ENCODE results near the gene BTRC.
"Not testable (repeated sequence)": the region's sequence is repeated elsewhere in the genome, so short reads cannot be mapped to it uniquely, and the experiment has no call there.

Gene BTRC

DNA sequence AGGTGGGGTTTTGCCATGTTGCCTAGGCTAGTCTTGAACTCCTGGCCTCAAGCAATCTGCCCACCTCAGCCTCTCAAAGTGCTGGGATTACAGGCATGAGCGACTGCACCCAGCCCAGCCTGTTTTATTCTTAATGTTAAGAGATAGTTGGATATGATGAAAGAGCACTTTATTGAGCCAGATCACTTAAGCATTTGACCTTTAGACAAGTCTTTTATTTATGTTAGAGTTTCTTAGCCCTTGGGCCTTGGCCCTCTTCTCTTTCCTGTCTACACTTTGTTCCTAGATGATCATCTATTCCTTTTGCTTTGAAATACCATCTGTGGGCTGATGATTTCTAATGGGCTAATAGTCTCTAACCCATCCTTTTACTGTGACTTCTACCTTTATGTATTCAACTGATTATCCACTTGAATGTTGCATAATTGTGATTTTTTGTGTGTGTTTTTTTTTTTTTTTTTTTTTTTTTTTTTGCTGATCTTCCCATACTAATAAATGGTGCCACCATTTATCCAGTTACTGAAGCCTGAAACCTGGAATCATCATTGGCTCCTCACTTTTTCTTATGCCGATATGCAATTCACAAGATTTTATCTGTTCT lies 34.8 kb downstream of the BTRC start:
- DNase-seq (ENCODE audit: low read depth in 1 of 2, low spot score in 1 of 2), result no peak
- Histone ChIP-seq H3K27ac (replicated peaks) (no peak overlapping the region), H3K4me3 (replicated peaks; ENCODE audit: insufficient read depth, low read length) (no peak overlapping the region), H3K27me3 (ENCODE audit: insufficient read depth, poor library complexity, severe bottlenecking) (no peaks in the 10 kb centered on the region)
- TF ChIP-seq, protein P1, sequence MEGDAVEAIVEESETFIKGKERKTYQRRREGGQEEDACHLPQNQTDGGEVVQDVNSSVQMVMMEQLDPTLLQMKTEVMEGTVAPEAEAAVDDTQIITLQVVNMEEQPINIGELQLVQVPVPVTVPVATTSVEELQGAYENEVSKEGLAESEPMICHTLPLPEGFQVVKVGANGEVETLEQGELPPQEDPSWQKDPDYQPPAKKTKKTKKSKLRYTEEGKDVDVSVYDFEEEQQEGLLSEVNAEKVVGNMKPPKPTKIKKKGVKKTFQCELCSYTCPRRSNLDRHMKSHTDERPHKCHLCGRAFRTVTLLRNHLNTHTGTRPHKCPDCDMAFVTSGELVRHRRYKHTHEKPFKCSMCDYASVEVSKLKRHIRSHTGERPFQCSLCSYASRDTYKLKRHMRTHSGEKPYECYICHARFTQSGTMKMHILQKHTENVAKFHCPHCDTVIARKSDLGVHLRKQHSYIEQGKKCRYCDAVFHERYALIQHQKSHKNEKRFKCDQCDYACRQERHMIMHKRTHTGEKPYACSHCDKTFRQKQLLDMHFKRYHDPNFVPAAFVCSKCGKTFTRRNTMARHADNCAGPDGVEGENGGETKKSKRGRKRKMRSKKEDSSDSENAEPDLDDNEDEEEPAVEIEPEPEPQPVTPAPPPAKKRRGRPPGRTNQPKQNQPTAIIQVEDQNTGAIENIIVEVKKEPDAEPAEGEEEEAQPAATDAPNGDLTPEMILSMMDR (IDR thresholded peaks at IDR 0.05; ENCODE audit: insufficient read depth, low read length), result no peak

DNA sequence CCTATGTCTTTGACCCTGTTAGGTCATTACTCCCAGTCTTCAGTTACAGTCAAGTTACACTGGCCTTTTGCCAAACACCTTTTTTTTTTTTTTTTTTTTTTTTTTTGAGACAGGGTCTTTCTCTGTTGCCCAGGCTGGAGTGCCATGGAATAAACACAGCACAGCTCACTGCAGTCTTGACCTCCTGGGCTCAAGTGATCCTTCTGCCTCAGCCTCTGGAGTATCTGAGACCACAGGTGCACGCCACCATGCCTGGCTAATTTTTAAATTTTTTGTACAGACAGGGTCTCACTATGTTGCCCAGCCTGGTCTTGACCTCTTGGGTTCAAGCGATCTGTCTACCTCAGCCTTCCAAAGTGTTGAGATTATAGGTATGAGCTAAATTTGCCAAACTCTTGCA lies 35.6 kb downstream of the BTRC start:
- DNase-seq (ENCODE audit: low read depth in 1 of 2, low spot score in 1 of 2); H3K27me3 ChIP-seq (ENCODE audit: insufficient read depth, poor library complexity, severe bottlenecking); H3K4me3 ChIP-seq (replicated peaks; ENCODE audit: insufficient read depth, low read length); H3K27ac ChIP-seq (replicated peaks): not testable (repeated sequence)

DNA sequence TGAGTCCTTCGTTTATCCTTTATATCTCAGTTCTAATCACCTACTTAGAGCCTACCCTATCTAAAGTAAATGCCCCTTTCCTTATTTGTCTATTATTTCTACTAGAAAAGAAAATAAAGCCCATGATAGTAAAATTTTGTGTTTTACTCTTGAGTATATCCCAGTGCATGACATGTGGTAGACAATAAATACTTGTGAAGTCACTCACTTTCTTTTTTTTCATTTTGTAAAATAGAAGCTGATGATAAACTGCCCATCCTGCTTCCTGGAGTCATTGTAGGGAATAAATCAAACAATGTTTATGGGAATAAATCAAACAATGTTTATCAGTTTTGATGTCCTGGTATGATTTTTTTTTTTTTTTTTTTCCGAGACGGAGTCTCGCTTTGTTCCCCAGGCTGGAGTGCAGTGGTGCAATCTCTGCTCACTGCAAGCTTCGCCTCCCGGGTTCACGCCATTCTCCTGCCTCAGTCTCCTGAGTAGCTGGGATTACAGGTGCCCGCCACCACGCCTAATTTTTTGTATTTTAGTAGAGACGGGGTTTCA lies 36.1 kb downstream of the BTRC start:
- TF ChIP-seq, protein P2, sequence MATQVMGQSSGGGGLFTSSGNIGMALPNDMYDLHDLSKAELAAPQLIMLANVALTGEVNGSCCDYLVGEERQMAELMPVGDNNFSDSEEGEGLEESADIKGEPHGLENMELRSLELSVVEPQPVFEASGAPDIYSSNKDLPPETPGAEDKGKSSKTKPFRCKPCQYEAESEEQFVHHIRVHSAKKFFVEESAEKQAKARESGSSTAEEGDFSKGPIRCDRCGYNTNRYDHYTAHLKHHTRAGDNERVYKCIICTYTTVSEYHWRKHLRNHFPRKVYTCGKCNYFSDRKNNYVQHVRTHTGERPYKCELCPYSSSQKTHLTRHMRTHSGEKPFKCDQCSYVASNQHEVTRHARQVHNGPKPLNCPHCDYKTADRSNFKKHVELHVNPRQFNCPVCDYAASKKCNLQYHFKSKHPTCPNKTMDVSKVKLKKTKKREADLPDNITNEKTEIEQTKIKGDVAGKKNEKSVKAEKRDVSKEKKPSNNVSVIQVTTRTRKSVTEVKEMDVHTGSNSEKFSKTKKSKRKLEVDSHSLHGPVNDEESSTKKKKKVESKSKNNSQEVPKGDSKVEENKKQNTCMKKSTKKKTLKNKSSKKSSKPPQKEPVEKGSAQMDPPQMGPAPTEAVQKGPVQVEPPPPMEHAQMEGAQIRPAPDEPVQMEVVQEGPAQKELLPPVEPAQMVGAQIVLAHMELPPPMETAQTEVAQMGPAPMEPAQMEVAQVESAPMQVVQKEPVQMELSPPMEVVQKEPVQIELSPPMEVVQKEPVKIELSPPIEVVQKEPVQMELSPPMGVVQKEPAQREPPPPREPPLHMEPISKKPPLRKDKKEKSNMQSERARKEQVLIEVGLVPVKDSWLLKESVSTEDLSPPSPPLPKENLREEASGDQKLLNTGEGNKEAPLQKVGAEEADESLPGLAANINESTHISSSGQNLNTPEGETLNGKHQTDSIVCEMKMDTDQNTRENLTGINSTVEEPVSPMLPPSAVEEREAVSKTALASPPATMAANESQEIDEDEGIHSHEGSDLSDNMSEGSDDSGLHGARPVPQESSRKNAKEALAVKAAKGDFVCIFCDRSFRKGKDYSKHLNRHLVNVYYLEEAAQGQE (IDR thresholded peaks at IDR 0.05; ENCODE audit: insufficient replicate concordance, low read depth), result no peak
- TF ChIP-seq SPI1 (IDR thresholded peaks at IDR 0.05; ENCODE audit: borderline replicate concordance, low read depth) (no peak), GABPA (IDR thresholded peaks at IDR 0.05; ENCODE audit: low read depth) (no peak), POLR2AphosphoS5 (IDR thresholded peaks at IDR 0.05; ENCODE audit: low read depth) (no peak)
- TF ChIP-seq, protein P1 (IDR thresholded peaks at IDR 0.05; ENCODE audit: insufficient read depth, low read length), result no peak
- H3K4me3 ChIP-seq (replicated peaks; ENCODE audit: insufficient read depth, low read length), result no peak overlapping the region
- H3K27me3 ChIP-seq (ENCODE audit: insufficient read depth, poor library complexity, severe bottlenecking), result no peaks in the 10 kb centered on the region
- DNase-seq (ENCODE audit: low read depth in 1 of 2, low spot score in 1 of 2), result no peak
- H3K27ac ChIP-seq (replicated peaks), result no peak overlapping the region

DNA sequence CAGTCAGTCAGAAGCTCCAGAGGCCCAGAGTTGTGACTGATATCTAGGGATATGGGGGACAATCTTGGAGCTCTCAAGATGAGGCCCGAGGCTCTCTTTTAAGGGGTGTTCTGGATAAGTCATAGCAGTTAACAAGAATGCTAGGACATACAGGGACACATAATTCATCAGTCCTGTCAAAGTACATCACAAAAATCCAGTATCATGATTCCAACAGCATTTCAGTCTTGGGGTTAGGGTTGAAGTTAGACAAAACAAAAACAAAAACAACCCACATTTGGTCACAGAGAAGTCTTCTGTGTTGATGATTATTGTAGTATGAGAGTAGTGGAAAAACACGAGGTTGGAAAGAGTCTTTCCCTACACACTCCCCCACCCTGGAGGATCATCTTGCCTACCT lies 39.4 kb downstream of the BTRC start:
- no peaks in the 10 kb centered on the region for H3K27me3 ChIP-seq (ENCODE audit: insufficient read depth, poor library complexity, severe bottlenecking)
- H3K27ac ChIP-seq (replicated peaks), result no peak overlapping the region
- no peak for DNase-seq (ENCODE audit: low read depth in 1 of 2, low spot score in 1 of 2)
- TF ChIP-seq, protein P2 (IDR thresholded peaks at IDR 0.05; ENCODE audit: insufficient replicate concordance, low read depth), result no peak
- TF ChIP-seq POLR2AphosphoS5 (IDR thresholded peaks at IDR 0.05; ENCODE audit: low read depth) (no peak), SPI1 (IDR thresholded peaks at IDR 0.05; ENCODE audit: borderline replicate concordance, low read depth) (no peak), GABPA (IDR thresholded peaks at IDR 0.05; ENCODE audit: low read depth) (no peak)
- TF ChIP-seq, protein P1 (IDR thresholded peaks at IDR 0.05; ENCODE audit: insufficient read depth, low read length), result no peak
- H3K4me3 ChIP-seq (replicated peaks; ENCODE audit: insufficient read depth, low read length), result no peak overlapping the region

Data from HL-60 (cell line).